Liver (tissue), 3 donors: ENCODE results near the gene KRTAP6-1.

Source experiments
- ATF3 ChIP-seq: IDR thresholded peaks from 2 replicates; pipeline ENCODE4 v1.6.1; 2016; ENCODE audit warnings: antibody characterized with exemption
- CTCF ChIP-seq: fragments of 150-350 bp; IDR thresholded peaks from 2 replicates; pipeline ENCODE4 v1.5.1; 2017; ENCODE audit warnings: improper control_type of control experiment, low read depth, low read length; ENCODE audit not compliant: missing input control
- YY1 ChIP-seq: IDR thresholded peaks from 2 replicates; pipeline ENCODE4 v1.6.1; 2016; ENCODE audit warnings: antibody characterized with exemption, mild to moderate bottlenecking
- TF ChIP-seq, protein P1 (sequence below): IDR thresholded peaks from 2 replicates; pipeline ENCODE4 v1.6.1; 2016; ENCODE audit warnings: antibody characterized with exemption
- donor health status: healthy.
- donor health status: healthy.

GRCh38 chr21:30563630-30564029 lies 50.1 kb downstream of the KRTAP6-1 start:
- no peak for TF ChIP-seq CTCF
- no peak for TF ChIP-seq ATF3
- no peak for TF ChIP-seq YY1
- TF ChIP-seq, protein P1, sequence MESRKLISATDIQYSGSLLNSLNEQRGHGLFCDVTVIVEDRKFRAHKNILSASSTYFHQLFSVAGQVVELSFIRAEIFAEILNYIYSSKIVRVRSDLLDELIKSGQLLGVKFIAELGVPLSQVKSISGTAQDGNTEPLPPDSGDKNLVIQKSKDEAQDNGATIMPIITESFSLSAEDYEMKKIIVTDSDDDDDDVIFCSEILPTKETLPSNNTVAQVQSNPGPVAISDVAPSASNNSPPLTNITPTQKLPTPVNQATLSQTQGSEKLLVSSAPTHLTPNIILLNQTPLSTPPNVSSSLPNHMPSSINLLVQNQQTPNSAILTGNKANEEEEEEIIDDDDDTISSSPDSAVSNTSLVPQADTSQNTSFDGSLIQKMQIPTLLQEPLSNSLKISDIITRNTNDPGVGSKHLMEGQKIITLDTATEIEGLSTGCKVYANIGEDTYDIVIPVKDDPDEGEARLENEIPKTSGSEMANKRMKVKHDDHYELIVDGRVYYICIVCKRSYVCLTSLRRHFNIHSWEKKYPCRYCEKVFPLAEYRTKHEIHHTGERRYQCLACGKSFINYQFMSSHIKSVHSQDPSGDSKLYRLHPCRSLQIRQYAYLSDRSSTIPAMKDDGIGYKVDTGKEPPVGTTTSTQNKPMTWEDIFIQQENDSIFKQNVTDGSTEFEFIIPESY, result no peak
